Endothelial cell of umbilical vein (primary cell): ENCODE results near the gene ARG1. TPM values are rescaled to one million over a fixed set of nuclear protein-coding genes. Genes with fewer than 3 reads are reported as not detected.

ENCODE experiments used
- BruUV-seq: library from RNA; stranded (reverse); fragments of 400-500 nt; replicated peaks from 2 replicates; lab custom pipeline; 2021; lab: Mats Ljungman, UMichigan
- CTCF ChIA-PET: fragments of 300-600, 350-600 bp; sonication (Branson Sonifier 250); formaldehyde crosslinking; loops from one replicate; lab custom pipeline; 2021; ENCODE audit warnings: antibody characterized with exemption, inconsistent platforms; lab: Charles Lee
- POLR2A ChIA-PET: fragments of 300-600, 350-600 bp; sonication (Branson Sonifier 250); formaldehyde crosslinking; loops from one replicate; lab custom pipeline; 2021; ENCODE audit warnings: antibody characterized with exemption, inconsistent platforms; lab: Charles Lee
- DNase-seq: peaks from one replicate; pipeline ENCODE4 v3.0.0-alpha.2; 2011; ENCODE audit warnings: low read depth, low spot score
- FAIRE-seq: peaks from 2 replicates; lab custom pipeline; 2011; peaks lifted over from hg19 to GRCh38; lab: Jason Lieb, UNC
- H2AFZ ChIP-seq: 2 replicates; pipeline ENCODE4 v1.6.0; 2012; ENCODE audit warnings: low read depth, low read length, control low read depth, inconsistent platforms
- H3K27ac ChIP-seq: 2 replicates; pipeline ENCODE4 v1.5.1; 2011; ENCODE audit warnings: low read depth, mild to moderate bottlenecking, control low read depth, low read length, moderate library complexity; ENCODE audit not compliant: insufficient read depth
- H3K27me3 ChIP-seq, 2 experiments: 2 replicates each; pipeline versions ENCODE4 v1.6.0 to v1.6.1; 2011; ENCODE audit warnings: low read length in 2 of 2, mixed read lengths in 1 of 2; ENCODE audit not compliant: control insufficient read depth in 2 of 2, insufficient read depth in 2 of 2
- H3K36me3 ChIP-seq, 2 experiments: 2 replicates in 1 of 2; 3 replicates in 1 of 2; pipeline ENCODE4 v1.5.1; 2011; ENCODE audit warnings: low read length in 2 of 2, mild to moderate bottlenecking in 1 of 2, moderate library complexity in 1 of 2; ENCODE audit not compliant: control insufficient read depth in 2 of 2, insufficient read depth in 2 of 2; ENCODE audit errors: extremely low read depth in 1 of 2
- H3K4me1 ChIP-seq: 3 replicates; pipeline ENCODE4 v1.5.1; 2011; ENCODE audit warnings: mild to moderate bottlenecking, low read length; ENCODE audit not compliant: control insufficient read depth, insufficient read depth; ENCODE audit errors: extremely low read depth
- H3K4me2 ChIP-seq: 2 replicates; pipeline ENCODE4 v1.6.1; 2011; ENCODE audit warnings: low read length, control low read depth, mixed read lengths; ENCODE audit not compliant: insufficient read depth
- H3K4me3 ChIP-seq, 3 experiments: fragments of 200-600 bp in 1 of 3; sonication (generic), shearing (Covaris generic) in 1 of 3; replicated peaks in 1 of 3; 2 replicates each; pipeline ENCODE4 v1.5.1; 2011 to 2016; ENCODE audit warnings: control low read depth in 3 of 3, low read length in 3 of 3, mild to moderate bottlenecking in 2 of 3, inconsistent platforms in 1 of 3, low read depth in 1 of 3, moderate library complexity in 1 of 3; ENCODE audit not compliant: insufficient read depth in 1 of 3
- H3K79me2 ChIP-seq: 2 replicates; pipeline ENCODE4 v1.6.0; 2012; ENCODE audit warnings: low read length, inconsistent platforms; ENCODE audit not compliant: control insufficient read depth, insufficient read depth
- H3K9ac ChIP-seq: replicated peaks from 2 replicates; pipeline ENCODE3; 2011; ENCODE audit warnings: low read length, control low read depth; ENCODE audit not compliant: insufficient read depth; ENCODE audit errors: extremely low read depth
- H3K9me1 ChIP-seq: replicated peaks from 3 replicates; pipeline ENCODE4 v1.6.0; 2011; ENCODE audit warnings: mild to moderate bottlenecking, low read length; ENCODE audit not compliant: control insufficient read depth, insufficient read depth; ENCODE audit errors: extremely low read depth
- H3K9me3 ChIP-seq: replicated peaks from 2 replicates; pipeline ENCODE4 v1.5.1; 2012; ENCODE audit warnings: low read length, inconsistent platforms; ENCODE audit not compliant: control insufficient read depth, insufficient read depth
- H4K20me1 ChIP-seq: replicated peaks from 2 replicates; pipeline ENCODE3; 2011; ENCODE audit warnings: mild to moderate bottlenecking, low read length; ENCODE audit not compliant: control insufficient read depth, insufficient read depth; ENCODE audit errors: extremely low read depth
- EZH2 ChIP-seq: IDR thresholded peaks from 2 replicates; pipeline ENCODE4 v1.6.1; 2012; ENCODE audit warnings: borderline replicate concordance, low read depth, mild to moderate bottlenecking, moderate library complexity, low read length, inconsistent platforms; ENCODE audit not compliant: severe bottlenecking
- FOS ChIP-seq: IDR thresholded peaks from 2 replicates; pipeline ENCODE4 v1.6.1; 2011; ENCODE audit warnings: mild to moderate bottlenecking, low read length, moderate library complexity, borderline replicate concordance; ENCODE audit not compliant: insufficient read depth
- GATA2 ChIP-seq: IDR thresholded peaks from 2 replicates; pipeline ENCODE4 v1.7.0; 2011; ENCODE audit warnings: low read depth, mild to moderate bottlenecking, moderate library complexity, mixed read lengths, low read length; ENCODE audit not compliant: insufficient read length, insufficient read depth
- JUN ChIP-seq: IDR thresholded peaks from 2 replicates; pipeline ENCODE4 v1.6.1; 2011; ENCODE audit warnings: borderline replicate concordance, low read depth; ENCODE audit not compliant: insufficient read length, insufficient read depth
- MYC ChIP-seq: IDR thresholded peaks from one replicate; pipeline ENCODE4 v1.6.1; 2011; ENCODE audit warnings: mild to moderate bottlenecking, low read depth, low read length
- POLR2A ChIP-seq: IDR thresholded peaks from 2 replicates; pipeline ENCODE4 v1.6.1; 2012; ENCODE audit warnings: low read depth, mild to moderate bottlenecking, control low read depth, low read length
- POLR2AphosphoS5 ChIP-seq: IDR thresholded peaks from 2 replicates; pipeline ENCODE4 v1.6.1; 2012; ENCODE audit warnings: low read depth, mild to moderate bottlenecking, control low read depth, low read length, moderate library complexity; ENCODE audit not compliant: insufficient read depth
- dilution Hi-C: fragments of 300-500 bp; cut with MboI; formaldehyde crosslinking; loops from one replicate; pipeline ENCODE4 v1.15.0; 2019; ENCODE audit warnings: low sequenced_read_pairs; ENCODE audit not compliant: extremely low pct_ligation_motif_present
- intact Hi-C: fragments of 100-400 bp; cut with micrococcal nuclease; formaldehyde crosslinking; loops from one replicate; pipeline ENCODE4 v1.10.0; 2022
- polyA plus RNA-seq, 4 experiments: library from polyadenylated mRNA; depleted of rRNA in 3 of 4; stranded (reverse) in 3 of 4; unstranded in 1 of 4; fragments of >200 nt; gene quantifications; 2 replicates each; pipeline versions ENCODE4 v1.2.1 to v1.2.3, GENCODE V29; 2011 to 2012; ENCODE audit warnings: missing spikeins in 1 of 4
- total RNA-seq: library from RNA; stranded (reverse); gene quantifications from 2 replicates; pipeline ENCODE4 v1.2.3, GENCODE V29; 2021
- TF ChIP-seq, protein P1 (sequence below): IDR thresholded peaks from 2 replicates; pipeline ENCODE4 v1.6.1; 2011; ENCODE audit not compliant: insufficient read depth, insufficient read length
- TF ChIP-seq, protein P2 (sequence below), 2 donors: IDR thresholded peaks; 1 replicate in 1 of 2; 2 replicates in 1 of 2; pipeline ENCODE4 v1.5.1; 2011; ENCODE audit warnings: low read length in 2 of 2, mild to moderate bottlenecking in 2 of 2, moderate library complexity in 2 of 2, control low read depth in 1 of 2, inconsistent platforms in 1 of 2, low read depth in 1 of 2; ENCODE audit not compliant: insufficient read depth in 1 of 2; ENCODE audit errors: extremely low read depth in 1 of 2

The ARG1 gene
- total and polyA plus RNA-seq, 2 donors (not counting 3 experiments of a cell fraction or from before 2014, with no cell fraction given), result not detected

DNA sequence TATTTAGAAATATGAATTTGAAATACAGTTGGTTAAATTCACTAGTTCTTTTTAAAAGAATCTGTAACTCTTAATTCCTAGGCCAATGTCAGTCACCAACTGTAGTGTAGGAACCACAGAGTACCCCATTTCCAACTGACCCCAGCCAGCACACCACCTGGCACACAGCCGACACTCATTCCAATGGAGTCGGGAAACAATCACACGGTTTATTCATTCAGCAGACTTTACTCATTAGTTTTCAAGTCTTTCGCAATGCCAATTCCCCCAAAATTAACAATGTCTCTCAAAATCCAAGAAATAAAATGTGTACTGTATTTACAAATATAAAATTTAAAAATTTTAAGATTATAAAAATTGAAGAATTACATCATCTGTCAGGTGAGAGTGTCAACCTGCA, 13.5 kb downstream of the ARG1 start:
- no peaks in the 10 kb centered on the region for H3K9me3 ChIP-seq
- intact Hi-C loops (no loop called here), dilution Hi-C loops (no loop called here)
- POLR2A ChIA-PET, result no interaction called here
- no peaks in the 10 kb centered on the region for H3K4me1 ChIP-seq
- peaks cover 10 to 31% of the 10 kb centered on the region in 2 experiments for H3K36me3 ChIP-seq
- H3K27me3 ChIP-seq, result no peaks in the 10 kb centered on the region
- no peaks in the 10 kb centered on the region for H3K79me2 ChIP-seq
- no peak overlapping the region for H3K27ac ChIP-seq
- H3K4me3 ChIP-seq, result no peak overlapping the region
- BruUV-seq, result no TSS peak
- H2AFZ ChIP-seq, result no peak overlapping the region
- TF ChIP-seq, protein P1, sequence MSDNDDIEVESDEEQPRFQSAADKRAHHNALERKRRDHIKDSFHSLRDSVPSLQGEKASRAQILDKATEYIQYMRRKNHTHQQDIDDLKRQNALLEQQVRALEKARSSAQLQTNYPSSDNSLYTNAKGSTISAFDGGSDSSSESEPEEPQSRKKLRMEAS, result no peak
- no peaks in the 10 kb centered on the region for H4K20me1 ChIP-seq
- DNase-seq (no peak), FAIRE-seq (no peak)
- no peak overlapping the region for H3K9ac ChIP-seq
- CTCF ChIA-PET, result interaction anchor here (0.7 to 1.0 kb wide), 2 partner anchors 10 to 109 kb away, joined by 3 read pairs; no protein-coding TSS in a partner anchor
- H3K9me1 ChIP-seq, result no peaks in the 10 kb centered on the region
- H3K4me2 ChIP-seq, result no peak overlapping the region

DNA sequence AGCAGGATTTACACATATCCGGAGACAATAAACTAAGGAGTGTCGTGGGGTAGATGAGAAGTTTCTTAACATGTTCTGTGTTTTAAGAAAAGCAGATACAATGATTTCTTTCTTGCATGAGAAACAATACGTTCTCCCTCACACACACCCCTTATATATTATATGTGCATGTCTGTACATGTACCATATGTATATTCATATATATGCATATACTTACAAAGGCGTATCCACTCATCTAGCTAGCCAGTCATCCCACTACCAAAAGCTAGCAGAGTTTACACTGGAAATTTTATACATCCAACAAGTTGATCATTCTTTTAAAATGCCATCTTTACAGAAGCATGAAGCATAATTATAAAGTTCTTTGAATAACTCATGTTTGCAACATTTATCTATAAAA, 14.9 kb downstream of the ARG1 start:
- Histone ChIP-seq H3K9me1 (no peaks in the 10 kb centered on the region), H3K9me3 (no peaks in the 10 kb centered on the region), H3K4me2 (no peak overlapping the region), H3K4me3 (no peak overlapping the region), H3K36me3 (peaks cover 10 to 35% of the 10 kb centered on the region in 2 experiments), H4K20me1 (no peaks in the 10 kb centered on the region), H3K27me3 (no peaks in the 10 kb centered on the region), H3K79me2 (no peaks in the 10 kb centered on the region), H3K27ac (no peak overlapping the region), H3K4me1 (no peaks in the 10 kb centered on the region), H3K9ac (no peak overlapping the region), H2AFZ (no peak overlapping the region)
- DNase-seq, result no peak
- dilution Hi-C loops (no loop called here), intact Hi-C loops (no loop called here)
- FAIRE-seq, result no peak
- TF ChIP-seq, protein P1, result no peak
- TF ChIP-seq GATA2, result no peak
- TF ChIP-seq, protein P2, sequence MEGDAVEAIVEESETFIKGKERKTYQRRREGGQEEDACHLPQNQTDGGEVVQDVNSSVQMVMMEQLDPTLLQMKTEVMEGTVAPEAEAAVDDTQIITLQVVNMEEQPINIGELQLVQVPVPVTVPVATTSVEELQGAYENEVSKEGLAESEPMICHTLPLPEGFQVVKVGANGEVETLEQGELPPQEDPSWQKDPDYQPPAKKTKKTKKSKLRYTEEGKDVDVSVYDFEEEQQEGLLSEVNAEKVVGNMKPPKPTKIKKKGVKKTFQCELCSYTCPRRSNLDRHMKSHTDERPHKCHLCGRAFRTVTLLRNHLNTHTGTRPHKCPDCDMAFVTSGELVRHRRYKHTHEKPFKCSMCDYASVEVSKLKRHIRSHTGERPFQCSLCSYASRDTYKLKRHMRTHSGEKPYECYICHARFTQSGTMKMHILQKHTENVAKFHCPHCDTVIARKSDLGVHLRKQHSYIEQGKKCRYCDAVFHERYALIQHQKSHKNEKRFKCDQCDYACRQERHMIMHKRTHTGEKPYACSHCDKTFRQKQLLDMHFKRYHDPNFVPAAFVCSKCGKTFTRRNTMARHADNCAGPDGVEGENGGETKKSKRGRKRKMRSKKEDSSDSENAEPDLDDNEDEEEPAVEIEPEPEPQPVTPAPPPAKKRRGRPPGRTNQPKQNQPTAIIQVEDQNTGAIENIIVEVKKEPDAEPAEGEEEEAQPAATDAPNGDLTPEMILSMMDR (IDR thresholded peaks at IDR 0.05; ENCODE audit: extremely low read depth in 1 of 2, insufficient read depth in 1 of 2, low read depth in 1 of 2, low read length in 2 of 2), result no peak
- TF ChIP-seq POLR2AphosphoS5, result no peak
- TF ChIP-seq EZH2, result no peak
- TF ChIP-seq POLR2A, result no peak
- no peak for TF ChIP-seq MYC
- no peak for TF ChIP-seq JUN
- TF ChIP-seq FOS, result no peak
- no TSS peak for BruUV-seq
- ChIA-PET POLR2A (no interaction called here), CTCF (no interaction called here)
